Measurements from ENCODE around the gene SMIM43. TPM values are rescaled to one million over a fixed set of nuclear protein-coding genes. Genes with fewer than 3 reads are reported as not detected.
A peak's percentile ranks its signal among the peaks of the same experiment; 100 is the strongest.

SMIM43 gene
- polyA plus RNA-seq, 1 of the 3 experiments (the other 2 are of a cell fraction), result 37.2 TPM

DNA sequence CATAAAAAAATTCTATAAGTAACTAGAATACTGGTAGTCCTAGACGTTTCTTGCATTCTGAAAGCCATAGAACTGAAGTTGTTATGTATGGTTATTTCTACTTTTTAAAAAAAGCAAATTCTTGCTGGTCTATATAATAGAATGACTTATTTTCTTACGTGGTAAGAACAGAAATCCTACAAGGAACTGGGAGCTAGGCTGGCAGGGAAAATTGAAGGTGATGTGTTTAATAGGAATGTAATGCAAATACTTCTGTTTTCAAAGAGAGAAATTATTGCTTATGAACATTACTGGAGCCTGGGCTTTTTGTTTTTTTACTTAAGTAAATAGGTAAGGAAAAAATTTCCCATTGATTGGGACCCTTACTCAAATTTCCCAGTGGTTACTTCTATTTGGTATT is 49.8 kb upstream of the SMIM43 start:
- TF ChIP-seq RFX5 (IDR thresholded peaks at IDR 0.05; ENCODE audit: low read length), result no peak
- TF ChIP-seq RAD21 (IDR thresholded peaks at IDR 0.05; ENCODE audit: low read length), result no peak
- TF ChIP-seq TCF12 (IDR thresholded peaks at IDR 0.05), result 0 out of 2 replicates have a peak, but pooled peaks have one; percentile 5
- peak; percentile 4; the same call in 1 of the 2 replicates for TF ChIP-seq FOSL2 (IDR thresholded peaks at IDR 0.05; ENCODE audit: borderline replicate concordance, low read depth)
- no peak for TF ChIP-seq GABPA (IDR thresholded peaks at IDR 0.05; ENCODE audit: low read depth)
- H3K9ac ChIP-seq, result no peak overlapping the region; the same call in 1 of the 2 replicates
- no peaks in the 10 kb centered on the region for H4K20me1 ChIP-seq (ENCODE audit: insufficient read depth)
- peaks cover 56% of the 10 kb centered on the region for H3K79me2 ChIP-seq (ENCODE audit: insufficient read depth)
- peak overlapping the region; percentile 40 for H3K4me2 ChIP-seq
- H3K27ac ChIP-seq (ENCODE audit: low read depth in 2 of 2, low read length in 1 of 2), result peak overlapping the region; percentile 47 to 63; a peak in 3 of 4 replicates
- no peaks in the 10 kb centered on the region for H3K9me2 ChIP-seq
- H2AFZ ChIP-seq (ENCODE audit: low read depth), result no peak overlapping the region
- H3K36me3 ChIP-seq (replicated peaks in 1 of 2; ENCODE audit: control insufficient read depth in 1 of 2, insufficient read depth in 2 of 2, low read length in 1 of 2), result peaks cover 84 to 91% of the 10 kb centered on the region in 2 experiments
- CTCF ChIA-PET, result no interaction called here
- H3K4me3 ChIP-seq (ENCODE audit: low read depth in 2 of 2, low read length in 1 of 2), result no peak overlapping the region
- 60% methylated on average over 2 of the region's 2 CpGs for WGBS (ENCODE audit: low lambda C conversion rate)
- DNase-seq, result no peak
- H3K4me1 ChIP-seq (ENCODE audit: control insufficient read depth in 1 of 2, insufficient read depth in 2 of 2, low read depth in 1 of 2, low read length in 1 of 2), result peaks cover 0 to 19% of the 10 kb centered on the region in 2 experiments; a peak in 2 of 4 replicates
- POLR2A ChIA-PET, result no interaction called here
- H3F3A ChIP-seq (replicated peaks; ENCODE audit: insufficient read depth), result peaks cover 88% of the 10 kb centered on the region
- no peaks in the 10 kb centered on the region for H3K9me3 ChIP-seq
- no peaks in the 10 kb centered on the region for H3K27me3 ChIP-seq (ENCODE audit: insufficient read depth)

DNA sequence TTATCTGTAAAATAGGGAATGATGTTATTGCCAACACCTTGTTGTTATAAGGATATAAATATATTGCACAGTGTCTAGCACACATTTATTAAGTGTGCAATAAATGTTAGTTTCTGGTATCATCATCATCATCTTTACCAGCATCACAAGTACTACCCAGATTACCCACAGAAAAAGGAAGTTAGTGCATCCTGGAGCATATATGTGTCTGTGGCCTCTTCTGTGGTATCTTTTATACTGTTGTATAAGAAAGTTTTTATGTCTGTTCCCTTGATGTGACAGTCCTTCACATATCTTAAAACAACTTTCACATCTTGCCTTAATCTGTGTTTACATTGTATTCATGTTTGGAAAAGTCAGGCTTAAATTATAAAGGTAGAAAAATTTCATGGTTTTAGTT is 46.2 kb upstream of the SMIM43 start:
- DNase-seq, result no peak
- Histone ChIP-seq H3K9me2 (no peaks in the 10 kb centered on the region), H4K20me1 (ENCODE audit: insufficient read depth) (no peaks in the 10 kb centered on the region), H3K4me3 (ENCODE audit: low read depth in 2 of 2, low read length in 1 of 2) (no peak overlapping the region), H2AFZ (ENCODE audit: low read depth) (no peak overlapping the region), H3K4me1 (ENCODE audit: control insufficient read depth in 1 of 2, insufficient read depth in 2 of 2, low read depth in 1 of 2, low read length in 1 of 2) (peaks cover 0 to 9% of the 10 kb centered on the region in 2 experiments; a peak in 2 of 4 replicates), H3F3A (replicated peaks; ENCODE audit: insufficient read depth) (peaks cover 67% of the 10 kb centered on the region), H3K9me3 (no peaks in the 10 kb centered on the region), H3K4me2 (no peak overlapping the region), H3K9ac (no peak overlapping the region), H3K27ac (ENCODE audit: low read depth in 2 of 2, low read length in 1 of 2) (peak overlapping the region in 1 of 2 experiments; percentile 14; a peak in 1 of 4 replicates), H3K79me2 (ENCODE audit: insufficient read depth) (peaks cover 39% of the 10 kb centered on the region), H3K27me3 (ENCODE audit: insufficient read depth) (no peaks in the 10 kb centered on the region), H3K36me3 (replicated peaks in 1 of 2; ENCODE audit: control insufficient read depth in 1 of 2, insufficient read depth in 2 of 2, low read length in 1 of 2) (peaks cover 67 to 93% of the 10 kb centered on the region in 2 experiments)
- ChIA-PET CTCF (interaction anchor here (1.4 kb wide), 1 partner anchor 9 kb away, joined by 4 read pairs; no protein-coding TSS in a partner anchor), POLR2A (no interaction called here)
- no peak for TF ChIP-seq RFX5 (IDR thresholded peaks at IDR 0.05; ENCODE audit: low read length)
- no peak for TF ChIP-seq EP300 (IDR thresholded peaks at IDR 0.05; ENCODE audit: borderline replicate concordance in 1 of 2, low read depth in 1 of 2, low read length in 1 of 2)
- no peak for TF ChIP-seq MEF2A (IDR thresholded peaks at IDR 0.05; ENCODE audit: borderline replicate concordance, low read depth)
- TF ChIP-seq, protein P1, sequence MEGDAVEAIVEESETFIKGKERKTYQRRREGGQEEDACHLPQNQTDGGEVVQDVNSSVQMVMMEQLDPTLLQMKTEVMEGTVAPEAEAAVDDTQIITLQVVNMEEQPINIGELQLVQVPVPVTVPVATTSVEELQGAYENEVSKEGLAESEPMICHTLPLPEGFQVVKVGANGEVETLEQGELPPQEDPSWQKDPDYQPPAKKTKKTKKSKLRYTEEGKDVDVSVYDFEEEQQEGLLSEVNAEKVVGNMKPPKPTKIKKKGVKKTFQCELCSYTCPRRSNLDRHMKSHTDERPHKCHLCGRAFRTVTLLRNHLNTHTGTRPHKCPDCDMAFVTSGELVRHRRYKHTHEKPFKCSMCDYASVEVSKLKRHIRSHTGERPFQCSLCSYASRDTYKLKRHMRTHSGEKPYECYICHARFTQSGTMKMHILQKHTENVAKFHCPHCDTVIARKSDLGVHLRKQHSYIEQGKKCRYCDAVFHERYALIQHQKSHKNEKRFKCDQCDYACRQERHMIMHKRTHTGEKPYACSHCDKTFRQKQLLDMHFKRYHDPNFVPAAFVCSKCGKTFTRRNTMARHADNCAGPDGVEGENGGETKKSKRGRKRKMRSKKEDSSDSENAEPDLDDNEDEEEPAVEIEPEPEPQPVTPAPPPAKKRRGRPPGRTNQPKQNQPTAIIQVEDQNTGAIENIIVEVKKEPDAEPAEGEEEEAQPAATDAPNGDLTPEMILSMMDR (IDR thresholded peaks at IDR 0.05), result no peak
- TF ChIP-seq, protein P2, sequence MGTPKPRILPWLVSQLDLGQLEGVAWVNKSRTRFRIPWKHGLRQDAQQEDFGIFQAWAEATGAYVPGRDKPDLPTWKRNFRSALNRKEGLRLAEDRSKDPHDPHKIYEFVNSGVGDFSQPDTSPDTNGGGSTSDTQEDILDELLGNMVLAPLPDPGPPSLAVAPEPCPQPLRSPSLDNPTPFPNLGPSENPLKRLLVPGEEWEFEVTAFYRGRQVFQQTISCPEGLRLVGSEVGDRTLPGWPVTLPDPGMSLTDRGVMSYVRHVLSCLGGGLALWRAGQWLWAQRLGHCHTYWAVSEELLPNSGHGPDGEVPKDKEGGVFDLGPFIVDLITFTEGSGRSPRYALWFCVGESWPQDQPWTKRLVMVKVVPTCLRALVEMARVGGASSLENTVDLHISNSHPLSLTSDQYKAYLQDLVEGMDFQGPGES (IDR thresholded peaks at IDR 0.05; ENCODE audit: low read depth, low read length), result no peak
- TF ChIP-seq, protein P3, sequence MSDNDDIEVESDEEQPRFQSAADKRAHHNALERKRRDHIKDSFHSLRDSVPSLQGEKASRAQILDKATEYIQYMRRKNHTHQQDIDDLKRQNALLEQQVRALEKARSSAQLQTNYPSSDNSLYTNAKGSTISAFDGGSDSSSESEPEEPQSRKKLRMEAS (IDR thresholded peaks at IDR 0.05; ENCODE audit: low read depth), result no peak

Data from SK-N-SH (cell line).